GM18498 (cell line): Measurements from ENCODE around the gene AASS.

ENCODE experiments used
- ATAC-seq: cut with Tn5 transposase; IDR thresholded peaks from one replicate; pipeline ENCODE4 v1.9.1; 2021; ENCODE audit warnings: mild to moderate bottlenecking, moderate library complexity; ENCODE audit not compliant: unreplicated experiment

Gene AASS

DNA sequence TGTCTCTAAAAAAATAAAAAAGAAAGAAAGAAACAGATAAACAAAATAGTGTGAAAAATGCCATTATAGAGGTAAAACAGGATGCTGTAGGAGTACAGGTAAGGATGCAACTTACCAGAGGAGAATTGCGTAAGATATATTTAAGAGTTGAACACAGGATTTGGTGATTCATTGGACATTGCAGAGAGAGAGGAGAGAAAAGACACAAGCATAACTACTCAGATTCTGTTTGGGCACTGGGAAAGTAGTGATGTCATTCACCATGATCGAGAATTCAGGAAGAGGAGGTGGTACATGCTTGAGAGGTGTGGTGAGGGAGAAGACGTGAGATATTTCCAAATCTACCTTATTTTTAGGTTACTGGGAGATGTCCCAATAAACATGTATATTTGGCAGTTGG lies 97.6 kb downstream of the AASS start:
- ATAC-seq: no peak

GRCh38 chr7:122040147-122040546 lies 103.9 kb downstream of the AASS start:
- no peak for ATAC-seq

- no peak for ATAC-seq
Observed at GRCh38 chr7:122038904-122039303, 105.1 kb downstream of the AASS start.

DNA sequence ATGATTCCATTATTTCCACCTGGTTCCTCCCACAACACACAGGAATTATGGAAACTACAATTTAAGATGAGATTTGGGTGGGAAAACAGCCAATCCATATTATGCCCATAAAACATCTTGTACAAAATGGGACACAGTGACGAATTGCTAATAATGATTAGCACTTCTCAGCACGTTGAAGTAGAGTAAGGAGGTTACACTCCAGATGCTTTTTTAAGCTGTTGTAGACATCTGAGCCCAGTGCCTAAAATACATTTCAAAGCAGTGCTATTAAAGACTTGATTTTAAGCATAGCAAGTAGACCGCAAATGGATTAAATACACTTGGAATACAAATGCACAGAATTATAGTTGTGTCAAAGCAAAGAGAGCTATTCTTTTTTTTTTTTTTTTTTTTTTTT lies 105.9 kb downstream of the AASS start:
- ATAC-seq: no peak

DNA sequence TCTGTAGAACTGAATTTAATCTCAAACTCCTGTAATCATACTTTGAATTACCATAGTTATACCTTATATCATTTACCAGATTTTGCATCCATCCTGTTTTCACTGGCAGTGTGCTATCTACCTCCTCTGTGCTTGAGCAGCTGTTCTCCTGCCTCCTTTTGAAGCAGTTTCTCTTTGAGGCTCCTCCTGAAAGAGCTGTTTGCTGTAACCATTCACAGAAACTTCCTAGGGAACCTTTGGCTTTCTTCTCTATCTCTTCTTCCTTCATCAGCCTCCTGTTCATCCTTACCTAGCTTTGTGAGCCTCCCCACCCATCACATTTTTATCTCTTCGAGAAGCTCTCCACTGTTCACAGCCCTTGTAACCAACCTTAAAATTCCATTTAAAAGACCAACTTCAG lies 108.2 kb downstream of the AASS start:
- ATAC-seq: no peak

DNA sequence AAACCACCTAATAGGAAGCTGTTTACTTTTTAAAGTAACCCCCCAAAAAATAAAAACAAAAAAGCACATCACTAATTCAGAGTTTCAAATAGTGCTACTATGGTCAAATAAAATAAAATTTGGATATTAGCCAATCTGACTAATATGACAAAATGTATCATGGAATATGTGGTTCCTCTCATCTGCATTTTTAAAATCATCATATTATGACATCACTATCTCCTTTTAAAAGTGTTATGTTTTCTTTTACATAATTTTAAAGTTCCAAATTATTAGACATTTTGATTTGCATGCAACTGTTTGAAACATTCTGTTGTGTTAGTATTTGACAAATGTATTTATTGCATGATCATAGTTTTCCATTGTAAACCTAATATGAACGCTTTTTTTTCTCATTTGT lies 110.4 kb downstream of the AASS start:
- ATAC-seq: no peak

GRCh38 chr7:122027058-122027457 lies 117.0 kb downstream of the AASS start:
- no peak for ATAC-seq
